Middle frontal gyrus (tissue), 1 donor: ENCODE data around the gene RHBDL3.

Source experiments
- DNase-seq: peaks from one replicate; pipeline ENCODE4 v3.0.0-alpha.2; 2015; ENCODE audit warnings: low spot score; ENCODE audit errors: extremely low spot score

The RHBDL3 gene

GRCh38 chr17:32356378-32356743, 90.7 kb downstream of the RHBDL3 start:
- DNase-seq = no peak

GRCh38 chr17:32356750-32357149, 91.1 kb downstream of the RHBDL3 start:
- DNase-seq = no peak

DNA sequence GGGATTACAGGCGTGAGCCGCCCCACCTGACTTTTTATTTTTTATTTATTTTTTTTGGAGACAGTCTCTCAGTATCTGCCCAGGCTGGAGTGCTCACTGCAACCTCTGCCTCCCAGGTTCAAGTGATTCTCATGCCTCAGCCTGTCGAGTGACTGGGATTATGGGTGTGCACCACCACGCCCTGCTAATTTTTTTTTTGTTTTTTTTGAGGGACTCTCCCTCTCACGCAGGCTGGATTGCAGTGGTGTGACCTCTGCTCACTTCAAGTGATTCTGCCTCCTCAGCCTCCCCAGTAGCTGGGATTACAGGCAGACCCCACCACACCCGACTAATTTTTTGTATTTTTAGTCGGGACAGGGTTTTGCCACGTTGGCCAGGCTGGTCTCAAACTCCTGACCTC, 92.0 kb downstream of the RHBDL3 start:
- DNase-seq = no peak

GRCh38 chr17:32361270-32361669, 95.6 kb downstream of the RHBDL3 start:
- no peak for DNase-seq

GRCh38 chr17:32370426-32370825, 104.8 kb downstream of the RHBDL3 start:
- DNase-seq = no peak
